Subcutaneous adipose tissue (tissue), 4 donors: Measurements from ENCODE around the gene LYPD3. TPM values are rescaled to one million over a fixed set of nuclear protein-coding genes. Genes with fewer than 3 reads are reported as not detected.

Experiments
- CTCF ChIP-seq: fragments of 450-650 bp; IDR thresholded peaks from one replicate; pipeline ENCODE4 v1.5.1; 2016; ENCODE audit warnings: low read depth, mild to moderate bottlenecking, control low read depth, antibody characterized with exemption, moderate library complexity
- total RNA-seq, 4 donors: library from RNA; depleted of rRNA; stranded (reverse); fragments of >200 nt; gene quantifications; one replicate each; pipeline ENCODE4 v1.1.0, GENCODE V29; 2016

The LYPD3 gene
- under 1 TPM in 1 of 4 donors, not detected in 3; 0.34 TPM for total RNA-seq

- TF ChIP-seq CTCF: no peak
Measured at GRCh38 chr19:43465468-43466120, at the start of gene LYPD3. Gene LYPD3, minus strand, starts transcription at chr19:43465608. Its CDS starts 37 bp downstream, at chr19:43465571.

- no peak for TF ChIP-seq CTCF
Measured at GRCh38 chr19:43511324-43511723, 45.9 kb upstream of the LYPD3 start.

- no peak for TF ChIP-seq CTCF
Measured at GRCh38 chr19:43510713-43511112, 45.3 kb upstream of the LYPD3 start.

GRCh38 chr19:43507880-43508279 is 42.5 kb upstream of the LYPD3 start:
- no peak for TF ChIP-seq CTCF

GRCh38 chr19:43506629-43507028 is 41.2 kb upstream of the LYPD3 start:
- no peak for TF ChIP-seq CTCF

GRCh38 chr19:43505941-43506340 is 40.5 kb upstream of the LYPD3 start:
- TF ChIP-seq CTCF: no peak

GRCh38 chr19:43505186-43505456 is 39.7 kb upstream of the LYPD3 start:
- TF ChIP-seq CTCF: no peak
